ENCODE data around the gene GRIPAP1. TPM values are rescaled to one million over a fixed set of nuclear protein-coding genes. Genes with fewer than 3 reads are reported as not detected.

Gene GRIPAP1
- total RNA-seq, result 22.3 and 24.3 TPM in 2 replicates

GRCh38 chrX:49002091-49002935 lies at the start of gene GRIPAP1:
Gene GRIPAP1 (minus strand): TSS chrX:49002264. CDS start chrX:49002229, 35 bp downstream.

GRCh38 chrX:49043220-49043986 lies 41.3 kb upstream of the GRIPAP1 start, which contains the start of gene TFE3:
Gene TFE3 (minus strand): TSS chrX:49043357. CDS start chrX:49043226, 131 bp downstream.

GRCh38 chrX:48971249-48972219 lies 30.5 kb downstream of the GRIPAP1 start, which contains the start of gene KCND1:
Gene KCND1 (minus strand): TSS chrX:48971844. CDS start chrX:48970271, 1,573 bp downstream.

GRCh38 chrX:48957477-48957826 lies 44.6 kb downstream of the GRIPAP1 start, which contains the start of gene OTUD5:
Gene OTUD5 (minus strand): TSS chrX:48957607. CDS start chrX:48957570, 37 bp downstream.

Other genes with a start within 250 kb of the GRIPAP1 start
- not detected in 2 replicates for gene GLOD5, start 240.5 kb downstream of the GRIPAP1 start, total RNA-seq
- gene GATA1, start 215.7 kb downstream of the GRIPAP1 start, total RNA-seq, result not detected in 2 replicates
- 39.1 and 42.2 TPM in 2 replicates for gene HDAC6, start 200.2 kb downstream of the GRIPAP1 start, total RNA-seq
- gene ERAS, start 175.8 kb downstream of the GRIPAP1 start, total RNA-seq, result 0.13 TPM in 1 of 2 replicates, not detected in the other
- gene PCSK1N, start 166.7 kb downstream of the GRIPAP1 start, total RNA-seq, result 0.46 and 10.7 TPM in 2 replicates
- gene TIMM17B, start 104.5 kb downstream of the GRIPAP1 start, total RNA-seq, result 18.1 and 20.5 TPM in 2 replicates
- gene PQBP1, start 104.3 kb downstream of the GRIPAP1 start, total RNA-seq, result 33.8 and 36.0 TPM in 2 replicates
- gene SLC35A2, start 90.6 kb downstream of the GRIPAP1 start, total RNA-seq, result 18.2 and 19.7 TPM in 2 replicates
- gene PIM2, start 83.2 kb downstream of the GRIPAP1 start, total RNA-seq, result 4.7 and 9.1 TPM in 2 replicates
- gene OTUD5, start 44.7 kb downstream of the GRIPAP1 start, total RNA-seq, result 40.3 and 40.5 TPM in 2 replicates
- 2.3 and 2.8 TPM in 2 replicates for gene KCND1, start 30.4 kb downstream of the GRIPAP1 start, total RNA-seq
- 51.7 and 53.5 TPM in 2 replicates for gene TFE3, start 41.1 kb upstream of the GRIPAP1 start, total RNA-seq
- gene CCDC120, start 56.7 kb upstream of the GRIPAP1 start, total RNA-seq, result 0.98 and 1.3 TPM in 2 replicates
- 28.1 and 28.6 TPM in 2 replicates for gene PRAF2, start 71.7 kb upstream of the GRIPAP1 start, total RNA-seq
- 42.9 and 44.4 TPM in 2 replicates for gene WDR45, start 77.6 kb upstream of the GRIPAP1 start, total RNA-seq
- gene GPKOW, start 121.5 kb upstream of the GRIPAP1 start, total RNA-seq, result 18.2 and 18.9 TPM in 2 replicates
- gene MAGIX, start 160.5 kb upstream of the GRIPAP1 start, total RNA-seq, result 2.2 and 4.2 TPM in 2 replicates
- gene PLP2, start 169.6 kb upstream of the GRIPAP1 start, total RNA-seq, result 21.6 and 22.8 TPM in 2 replicates
- 8.6 and 15.0 TPM in 2 replicates for gene PRICKLE3, start 184.1 kb upstream of the GRIPAP1 start, total RNA-seq
- 0.52 and 0.59 TPM in 2 replicates for gene SYP, start 197.9 kb upstream of the GRIPAP1 start, total RNA-seq
- gene CACNA1F, start 231.1 kb upstream of the GRIPAP1 start, total RNA-seq, result not detected in 2 replicates
- gene CCDC22, start 233.2 kb upstream of the GRIPAP1 start, total RNA-seq, result 13.0 and 13.8 TPM in 2 replicates